Upper lobe of left lung (tissue), 4 donors: Measurements from ENCODE around the gene POGZ.

Source experiments
- EP300 ChIP-seq, 4 donors: sonication (generic); formaldehyde crosslinking; IDR thresholded peaks; one replicate each; pipeline ENCODE4 v1.5.1; 2017; ENCODE audit warnings: antibody characterized with exemption in 4 of 4, control low read depth in 2 of 4
- POLR2AphosphoS5 ChIP-seq, 2 donors: sonication (generic); formaldehyde crosslinking; IDR thresholded peaks; one replicate each; pipeline ENCODE4 v1.5.1; 2017; ENCODE audit warnings: antibody characterized with exemption in 2 of 2
- TF ChIP-seq, protein P1 (sequence below), 6 experiments: fragments of 450-650 bp in 4 of 6; fragments of 200-600 bp in 2 of 6; sonication (generic) in 2 of 6; IDR thresholded peaks; one replicate each; pipeline ENCODE4 v1.5.1; 2016 to 2019; ENCODE audit warnings: antibody characterized with exemption in 6 of 6

DNA sequence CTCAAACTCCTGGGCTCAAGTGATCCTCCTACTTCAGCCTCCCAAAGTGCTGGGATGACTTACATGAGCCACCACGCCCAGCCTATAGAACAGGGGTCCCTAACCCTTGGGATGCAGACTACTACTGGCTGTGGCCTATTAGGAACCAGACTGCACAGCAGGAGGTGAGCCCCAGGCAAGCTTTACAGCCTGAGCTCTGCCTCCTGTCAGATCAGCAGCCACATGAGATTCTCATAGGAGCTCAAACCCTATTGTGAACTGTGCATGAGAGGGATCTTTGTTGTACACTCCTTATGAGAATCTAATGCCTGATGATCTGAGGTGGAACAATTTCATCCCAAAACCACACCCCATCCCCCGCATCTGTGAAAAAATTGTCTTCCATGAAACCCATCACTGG lies 73.3 kb downstream of the POGZ start:
- TF ChIP-seq, protein P1, sequence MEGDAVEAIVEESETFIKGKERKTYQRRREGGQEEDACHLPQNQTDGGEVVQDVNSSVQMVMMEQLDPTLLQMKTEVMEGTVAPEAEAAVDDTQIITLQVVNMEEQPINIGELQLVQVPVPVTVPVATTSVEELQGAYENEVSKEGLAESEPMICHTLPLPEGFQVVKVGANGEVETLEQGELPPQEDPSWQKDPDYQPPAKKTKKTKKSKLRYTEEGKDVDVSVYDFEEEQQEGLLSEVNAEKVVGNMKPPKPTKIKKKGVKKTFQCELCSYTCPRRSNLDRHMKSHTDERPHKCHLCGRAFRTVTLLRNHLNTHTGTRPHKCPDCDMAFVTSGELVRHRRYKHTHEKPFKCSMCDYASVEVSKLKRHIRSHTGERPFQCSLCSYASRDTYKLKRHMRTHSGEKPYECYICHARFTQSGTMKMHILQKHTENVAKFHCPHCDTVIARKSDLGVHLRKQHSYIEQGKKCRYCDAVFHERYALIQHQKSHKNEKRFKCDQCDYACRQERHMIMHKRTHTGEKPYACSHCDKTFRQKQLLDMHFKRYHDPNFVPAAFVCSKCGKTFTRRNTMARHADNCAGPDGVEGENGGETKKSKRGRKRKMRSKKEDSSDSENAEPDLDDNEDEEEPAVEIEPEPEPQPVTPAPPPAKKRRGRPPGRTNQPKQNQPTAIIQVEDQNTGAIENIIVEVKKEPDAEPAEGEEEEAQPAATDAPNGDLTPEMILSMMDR (IDR thresholded peaks at IDR 0.05) = no peak
- TF ChIP-seq POLR2AphosphoS5 (IDR thresholded peaks at IDR 0.05) (no peak), EP300 (IDR thresholded peaks at IDR 0.05) (no peak)
